Liver (tissue), 9 donors: Measurements from ENCODE around the gene C4orf36. TPM values are rescaled to one million over a fixed set of nuclear protein-coding genes. Genes with fewer than 3 reads are reported as not detected.

ENCODE experiments used
- DNase-seq: peaks from one replicate; pipeline ENCODE4 v3.0.0-alpha.2; 2017; ENCODE audit warnings: low spot score
- H3K27ac ChIP-seq, 2 donors: one replicate each; pipeline ENCODE4 v1.7.0; 2013; ENCODE audit warnings: inconsistent platforms in 2 of 2, low read length in 2 of 2, control low read depth in 1 of 2, low read depth in 1 of 2, mild to moderate bottlenecking in 1 of 2
- H3K27me3 ChIP-seq, 4 donors: one replicate each; pipeline versions ENCODE4 v1.6.1 to v1.7.0; 2013; ENCODE audit warnings: low read length in 3 of 4, inconsistent platforms in 1 of 4, mild to moderate bottlenecking in 1 of 4, moderate library complexity in 1 of 4; ENCODE audit not compliant: control insufficient read depth in 4 of 4, insufficient read depth in 4 of 4
- H3K36me3 ChIP-seq, 4 donors: one replicate each; pipeline versions ENCODE4 v1.6.1 to v1.7.0; 2013; ENCODE audit warnings: low read length in 3 of 4, mild to moderate bottlenecking in 3 of 4, low read depth in 1 of 4, moderate library complexity in 1 of 4; ENCODE audit not compliant: control insufficient read depth in 4 of 4, insufficient read depth in 3 of 4
- H3K4me1 ChIP-seq, 4 donors: one replicate each; pipeline versions ENCODE4 v1.6.1 to v1.7.0; 2013; ENCODE audit warnings: low read length in 3 of 4, mild to moderate bottlenecking in 3 of 4, moderate library complexity in 1 of 4; ENCODE audit not compliant: control insufficient read depth in 4 of 4, insufficient read depth in 4 of 4
- H3K4me3 ChIP-seq, 3 donors: one replicate each; pipeline versions ENCODE4 v1.6.1 to v1.7.0; 2013; ENCODE audit warnings: low read length in 3 of 3, control low read depth in 1 of 3, low read depth in 1 of 3, mild to moderate bottlenecking in 1 of 3
- H3K9ac ChIP-seq, 2 donors: one replicate each; pipeline ENCODE4 v1.7.0; 2013; ENCODE audit warnings: low read length in 2 of 2, mild to moderate bottlenecking in 2 of 2, moderate library complexity in 2 of 2, control low read depth in 1 of 2, low read depth in 1 of 2
- H3K9me3 ChIP-seq, 4 donors: one replicate each; pipeline versions ENCODE4 v1.6.1 to v1.7.0; 2013; ENCODE audit warnings: low read length in 3 of 4; ENCODE audit not compliant: control insufficient read depth in 4 of 4
- EGR1 ChIP-seq, 2 donors: IDR thresholded peaks; 2 replicates each; pipeline ENCODE4 v1.6.1; 2016 to 2018; ENCODE audit warnings: antibody characterized with exemption in 2 of 2, low read depth in 2 of 2
- FOXA1 ChIP-seq: IDR thresholded peaks from 2 replicates; pipeline ENCODE4 v1.6.1; 2016; ENCODE audit warnings: antibody characterized with exemption
- FOXA2 ChIP-seq: IDR thresholded peaks from 2 replicates; pipeline ENCODE4 v1.6.1; 2016; ENCODE audit warnings: antibody characterized with exemption
- GABPA ChIP-seq, 2 donors: IDR thresholded peaks in 1 of 2; conservative IDR thresholded peaks in 1 of 2; 2 replicates each; pipeline ENCODE4 v1.6.1; 2016; ENCODE audit warnings: antibody characterized with exemption in 2 of 2, mild to moderate bottlenecking in 1 of 2, moderate library complexity in 1 of 2
- HNF4A ChIP-seq, 2 donors: conservative IDR thresholded peaks; 2 replicates each; pipeline ENCODE4 v1.6.1; 2016; ENCODE audit warnings: antibody characterized with exemption in 2 of 2, mild to moderate bottlenecking in 2 of 2
- HNF4G ChIP-seq: IDR thresholded peaks from 2 replicates; pipeline ENCODE4 v1.6.1; 2016; ENCODE audit warnings: antibody characterized with exemption
- JUND ChIP-seq, 2 donors: IDR thresholded peaks; 2 replicates each; pipeline ENCODE4 v1.6.1; 2016; ENCODE audit warnings: antibody characterized with exemption in 2 of 2
- NR2F2 ChIP-seq: IDR thresholded peaks from 2 replicates; pipeline ENCODE4 v1.6.1; 2016; ENCODE audit warnings: antibody characterized with exemption
- RAD21 ChIP-seq, 2 donors: IDR thresholded peaks; 2 replicates each; pipeline ENCODE4 v1.6.1; 2016; ENCODE audit warnings: antibody characterized with exemption in 2 of 2, mild to moderate bottlenecking in 2 of 2
- RXRA ChIP-seq, 2 donors: IDR thresholded peaks; 2 replicates each; pipeline ENCODE4 v1.6.1; 2017 to 2018; ENCODE audit warnings: antibody characterized with exemption in 2 of 2, mild to moderate bottlenecking in 1 of 2
- SP1 ChIP-seq: IDR thresholded peaks from 2 replicates; pipeline ENCODE4 v1.6.1; 2018; ENCODE audit warnings: antibody characterized with exemption, mild to moderate bottlenecking
- TAF1 ChIP-seq: conservative IDR thresholded peaks from 2 replicates; pipeline ENCODE4 v1.6.1; 2016; ENCODE audit warnings: antibody characterized with exemption, mild to moderate bottlenecking
- YY1 ChIP-seq: IDR thresholded peaks from 2 replicates; pipeline ENCODE4 v1.6.1; 2016; ENCODE audit warnings: antibody characterized with exemption, mild to moderate bottlenecking
- WGBS: extraction: QIAGEN DNeasy Blood & Tissue Kit; methylation state at CpG from one replicate; pipeline ENCODE4 v1.1.7; 2013; 5-methylcytosine and 5-hydroxymethylcytosine counted together
- polyA plus RNA-seq, 2 donors: library from polyadenylated mRNA; stranded (reverse) in 1 of 2; unstranded in 1 of 2; fragments of 200-250 nt in 1 of 2; fragments of >200 nt in 1 of 2; fragmentation: Nextera tagmentation in 1 of 2; extraction: Ambion mirVana in 1 of 2; gene quantifications; one replicate each; pipeline versions ENCODE4 v1.2.1 to v1.2.3, GENCODE V29; 2013 to 2015
- total RNA-seq, 2 donors: library from RNA; depleted of rRNA; stranded (reverse); fragments of >200 nt; gene quantifications; one replicate each; pipeline ENCODE4 v1.2.3, GENCODE V29; 2014
- TF ChIP-seq, protein P1 (sequence below): IDR thresholded peaks from 2 replicates; pipeline ENCODE4 v1.6.1; 2016; ENCODE audit warnings: antibody characterized with exemption
- TF ChIP-seq, protein P2 (sequence below): IDR thresholded peaks from 2 replicates; pipeline ENCODE4 v1.6.1; 2016; ENCODE audit warnings: antibody characterized with exemption
- TF ChIP-seq, protein P3 (sequence below): IDR thresholded peaks from 2 replicates; pipeline ENCODE4 v1.6.1; 2016; ENCODE audit warnings: antibody characterized with exemption
- TF ChIP-seq, protein P4 (sequence below): IDR thresholded peaks from 2 replicates; pipeline ENCODE4 v1.6.1; 2016; ENCODE audit warnings: antibody characterized with exemption, mild to moderate bottlenecking
- donor health status: healthy.
- donor health status: healthy.
- donor health status: healthy.
- donor health status: healthy.
- donor health status: healthy.

The C4orf36 gene
- total and polyA plus RNA-seq, 4 donors = 0.09 TPM; not detected in 3

DNA sequence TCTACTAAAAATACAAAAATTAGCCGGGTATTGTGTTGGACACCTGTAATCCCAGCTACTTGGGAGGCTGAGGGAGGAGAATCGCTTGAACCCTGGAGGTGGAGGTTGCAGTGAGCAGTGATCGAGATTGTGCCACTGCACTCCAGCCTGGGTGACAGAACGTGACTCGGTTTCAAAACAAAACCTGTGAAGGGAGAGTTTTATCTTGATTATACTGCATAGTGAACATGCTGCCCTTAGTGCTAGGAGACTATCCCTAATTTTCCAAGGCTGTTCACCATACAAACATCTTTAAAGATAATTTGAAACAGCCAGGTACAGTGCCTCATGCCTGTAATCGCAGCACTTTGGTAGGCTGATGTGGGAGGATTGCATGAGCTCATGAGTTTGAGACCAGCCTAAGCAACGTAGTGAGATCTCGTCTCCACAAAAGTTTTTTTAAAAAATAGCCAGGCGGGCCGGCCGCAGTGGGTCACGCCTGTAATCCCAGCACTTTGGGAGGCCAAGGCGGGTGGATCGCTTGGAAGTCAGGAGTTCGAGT is 48.8 kb upstream of the C4orf36 start:
- H3K36me3 ChIP-seq = no peaks in the 10 kb centered on the region
- no peak overlapping the region for H3K27ac ChIP-seq
- no peak for DNase-seq
- peaks cover 9 to 40% (median 31%) of the 10 kb centered on the region in 4 donors for H3K4me1 ChIP-seq
- WGBS = 96% methylated on average over 15 of the region's 15 CpGs
- H3K9ac ChIP-seq = no peak overlapping the region
- TF ChIP-seq FOXA2 (no peak), FOXA1 (no peak), TAF1 (no peak), EGR1 (IDR thresholded peaks at IDR 0.05; ENCODE audit: low read depth in 2 of 2) (no peak), HNF4G (no peak), NR2F2 (no peak), HNF4A (conservative IDR thresholded peaks at IDR 0.05) (no peak), SP1 (no peak), YY1 (no peak), GABPA (IDR thresholded peaks at IDR 0.05 in 1 of 2, conservative IDR thresholded peaks at IDR 0.05 in 1 of 2) (no peak), RAD21 (IDR thresholded peaks at IDR 0.05) (no peak), RXRA (IDR thresholded peaks at IDR 0.05) (no peak), JUND (IDR thresholded peaks at IDR 0.05) (no peak)
- TF ChIP-seq, protein P1, sequence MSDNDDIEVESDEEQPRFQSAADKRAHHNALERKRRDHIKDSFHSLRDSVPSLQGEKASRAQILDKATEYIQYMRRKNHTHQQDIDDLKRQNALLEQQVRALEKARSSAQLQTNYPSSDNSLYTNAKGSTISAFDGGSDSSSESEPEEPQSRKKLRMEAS = no peak
- TF ChIP-seq, protein P2, sequence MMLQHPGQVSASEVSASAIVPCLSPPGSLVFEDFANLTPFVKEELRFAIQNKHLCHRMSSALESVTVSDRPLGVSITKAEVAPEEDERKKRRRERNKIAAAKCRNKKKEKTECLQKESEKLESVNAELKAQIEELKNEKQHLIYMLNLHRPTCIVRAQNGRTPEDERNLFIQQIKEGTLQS = no peak
- TF ChIP-seq, protein P3, sequence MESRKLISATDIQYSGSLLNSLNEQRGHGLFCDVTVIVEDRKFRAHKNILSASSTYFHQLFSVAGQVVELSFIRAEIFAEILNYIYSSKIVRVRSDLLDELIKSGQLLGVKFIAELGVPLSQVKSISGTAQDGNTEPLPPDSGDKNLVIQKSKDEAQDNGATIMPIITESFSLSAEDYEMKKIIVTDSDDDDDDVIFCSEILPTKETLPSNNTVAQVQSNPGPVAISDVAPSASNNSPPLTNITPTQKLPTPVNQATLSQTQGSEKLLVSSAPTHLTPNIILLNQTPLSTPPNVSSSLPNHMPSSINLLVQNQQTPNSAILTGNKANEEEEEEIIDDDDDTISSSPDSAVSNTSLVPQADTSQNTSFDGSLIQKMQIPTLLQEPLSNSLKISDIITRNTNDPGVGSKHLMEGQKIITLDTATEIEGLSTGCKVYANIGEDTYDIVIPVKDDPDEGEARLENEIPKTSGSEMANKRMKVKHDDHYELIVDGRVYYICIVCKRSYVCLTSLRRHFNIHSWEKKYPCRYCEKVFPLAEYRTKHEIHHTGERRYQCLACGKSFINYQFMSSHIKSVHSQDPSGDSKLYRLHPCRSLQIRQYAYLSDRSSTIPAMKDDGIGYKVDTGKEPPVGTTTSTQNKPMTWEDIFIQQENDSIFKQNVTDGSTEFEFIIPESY = no peak
- TF ChIP-seq, protein P4, sequence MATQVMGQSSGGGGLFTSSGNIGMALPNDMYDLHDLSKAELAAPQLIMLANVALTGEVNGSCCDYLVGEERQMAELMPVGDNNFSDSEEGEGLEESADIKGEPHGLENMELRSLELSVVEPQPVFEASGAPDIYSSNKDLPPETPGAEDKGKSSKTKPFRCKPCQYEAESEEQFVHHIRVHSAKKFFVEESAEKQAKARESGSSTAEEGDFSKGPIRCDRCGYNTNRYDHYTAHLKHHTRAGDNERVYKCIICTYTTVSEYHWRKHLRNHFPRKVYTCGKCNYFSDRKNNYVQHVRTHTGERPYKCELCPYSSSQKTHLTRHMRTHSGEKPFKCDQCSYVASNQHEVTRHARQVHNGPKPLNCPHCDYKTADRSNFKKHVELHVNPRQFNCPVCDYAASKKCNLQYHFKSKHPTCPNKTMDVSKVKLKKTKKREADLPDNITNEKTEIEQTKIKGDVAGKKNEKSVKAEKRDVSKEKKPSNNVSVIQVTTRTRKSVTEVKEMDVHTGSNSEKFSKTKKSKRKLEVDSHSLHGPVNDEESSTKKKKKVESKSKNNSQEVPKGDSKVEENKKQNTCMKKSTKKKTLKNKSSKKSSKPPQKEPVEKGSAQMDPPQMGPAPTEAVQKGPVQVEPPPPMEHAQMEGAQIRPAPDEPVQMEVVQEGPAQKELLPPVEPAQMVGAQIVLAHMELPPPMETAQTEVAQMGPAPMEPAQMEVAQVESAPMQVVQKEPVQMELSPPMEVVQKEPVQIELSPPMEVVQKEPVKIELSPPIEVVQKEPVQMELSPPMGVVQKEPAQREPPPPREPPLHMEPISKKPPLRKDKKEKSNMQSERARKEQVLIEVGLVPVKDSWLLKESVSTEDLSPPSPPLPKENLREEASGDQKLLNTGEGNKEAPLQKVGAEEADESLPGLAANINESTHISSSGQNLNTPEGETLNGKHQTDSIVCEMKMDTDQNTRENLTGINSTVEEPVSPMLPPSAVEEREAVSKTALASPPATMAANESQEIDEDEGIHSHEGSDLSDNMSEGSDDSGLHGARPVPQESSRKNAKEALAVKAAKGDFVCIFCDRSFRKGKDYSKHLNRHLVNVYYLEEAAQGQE = no peak
- no peaks in the 10 kb centered on the region for H3K27me3 ChIP-seq
- H3K9me3 ChIP-seq = no peaks in the 10 kb centered on the region
- no peak overlapping the region for H3K4me3 ChIP-seq

DNA sequence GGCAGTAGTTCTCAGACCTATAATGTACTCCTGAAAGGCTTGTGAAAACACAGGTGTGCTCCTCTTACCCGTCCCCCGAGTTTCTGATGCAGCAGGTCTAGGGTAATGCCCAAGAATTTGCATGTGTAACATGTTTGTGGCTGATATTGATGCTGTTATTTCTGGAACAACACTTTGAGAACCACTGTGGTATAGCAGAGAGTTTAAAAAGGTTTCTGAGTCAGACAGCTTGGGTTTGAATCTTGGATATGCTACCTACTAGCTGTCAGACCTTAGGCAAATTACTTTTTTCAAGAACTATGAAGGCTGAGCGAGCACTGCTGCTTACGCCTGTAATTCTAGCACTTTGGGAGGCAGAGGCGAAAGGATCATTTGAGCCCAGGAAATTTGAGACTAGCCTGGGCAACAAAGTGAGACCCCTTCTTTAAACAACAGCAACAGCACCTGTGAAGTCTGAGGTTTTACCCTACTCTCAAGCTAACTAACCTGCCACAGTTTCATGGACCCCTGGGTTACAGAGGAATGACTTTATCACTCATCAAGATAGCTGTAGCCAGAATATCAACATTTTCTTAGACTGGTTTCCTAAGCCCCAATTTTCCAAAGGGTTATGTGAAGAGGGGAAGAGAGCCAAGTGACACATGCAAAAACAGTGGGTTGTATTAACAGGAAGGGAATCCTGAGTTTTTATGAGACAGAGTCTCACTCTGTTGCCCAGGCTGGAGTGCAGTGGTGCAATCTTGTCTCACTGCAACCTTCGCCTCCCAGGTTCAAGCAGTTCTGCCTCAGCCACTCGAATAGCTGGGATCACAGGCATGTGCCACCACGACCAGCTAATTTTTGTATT is 47.7 kb upstream of the C4orf36 start:
- TF ChIP-seq JUND (IDR thresholded peaks at IDR 0.05) (no peak), HNF4A (conservative IDR thresholded peaks at IDR 0.05) (peak; percentile 23 to 43)
- Histone ChIP-seq H3K36me3 (no peaks in the 10 kb centered on the region), H3K4me1 (peaks cover 9 to 40% (median 31%) of the 10 kb centered on the region in 4 donors), H3K27me3 (no peaks in the 10 kb centered on the region), H3K9me3 (no peaks in the 10 kb centered on the region), H3K4me3 (no peak overlapping the region), H3K27ac (peak overlapping the region; percentile 21 to 74), H3K9ac (peak overlapping the region; percentile 24 to 52)
- WGBS = 59% methylated on average over 8 of the region's 8 CpGs
- DNase-seq = no peak
